LoVo (cell line): ENCODE data around the gene DNM1.
"Not testable (repeated sequence)": the region's sequence is repeated elsewhere in the genome, so short reads cannot be mapped to it uniquely, and the experiment has no call there.

ENCODE experiments used
- DNase-seq: peaks from one replicate; pipeline ENCODE4 v3.0.0-alpha.2; 2016; ENCODE audit warnings: low spot score

Gene DNM1

GRCh38 chr9:128178806-128179431 is 24.3 kb upstream of the DNM1 start:
- no peak for DNase-seq

- no peak for DNase-seq
Observed at GRCh38 chr9:128180001-128180400, 23.2 kb upstream of the DNM1 start.

GRCh38 chr9:128180447-128180846 is 22.7 kb upstream of the DNM1 start:
- DNase-seq: no peak

GRCh38 chr9:128181480-128181879 is 21.7 kb upstream of the DNM1 start:
- DNase-seq: not testable (repeated sequence)

GRCh38 chr9:128182893-128183588 is 20.1 kb upstream of the DNM1 start:
- no peak for DNase-seq

- no peak for DNase-seq
Observed at GRCh38 chr9:128185979-128186965, 16.9 kb upstream of the DNM1 start.

GRCh38 chr9:128187361-128187760 is 15.8 kb upstream of the DNM1 start:
- DNase-seq: no peak

GRCh38 chr9:128188209-128188608 is 15.0 kb upstream of the DNM1 start:
- DNase-seq: no peak

- no peak for DNase-seq
Observed at GRCh38 chr9:128190013-128190412, 13.2 kb upstream of the DNM1 start.

GRCh38 chr9:128190516-128191405 is 12.4 kb upstream of the DNM1 start:
- no peak for DNase-seq

GRCh38 chr9:128191406-128192046 is 11.7 kb upstream of the DNM1 start, which contains the start of gene CIZ1:
CIZ1 (minus strand) TSS chr9:128191572; CDS start chr9:128190857, 715 bp downstream.
- DNase-seq: peak; percentile 78

- peak; percentile 97 for DNase-seq
Observed at GRCh38 chr9:128192601-128193371, 10.4 kb upstream of the DNM1 start.

- no peak for DNase-seq
Observed at GRCh38 chr9:128193469-128194096, 9.6 kb upstream of the DNM1 start.

GRCh38 chr9:128201441-128202369 is 1.5 kb upstream of the DNM1 start:
- no peak for DNase-seq

- no peak for DNase-seq
Observed at GRCh38 chr9:128202648-128203023, 543 bp upstream of the DNM1 start.

- no peak for DNase-seq
Observed at GRCh38 chr9:128203707-128204551, 750 bp downstream of the DNM1 start.

- DNase-seq: no peak
Observed at GRCh38 chr9:128204858-128205257, 1.7 kb downstream of the DNM1 start.
